Measurements from ENCODE around the gene SIGLEC15.
"Not testable (repeated sequence)": the region's sequence is repeated elsewhere in the genome, so short reads cannot be mapped to it uniquely, and the experiment has no call there.

SIGLEC15 gene

DNA sequence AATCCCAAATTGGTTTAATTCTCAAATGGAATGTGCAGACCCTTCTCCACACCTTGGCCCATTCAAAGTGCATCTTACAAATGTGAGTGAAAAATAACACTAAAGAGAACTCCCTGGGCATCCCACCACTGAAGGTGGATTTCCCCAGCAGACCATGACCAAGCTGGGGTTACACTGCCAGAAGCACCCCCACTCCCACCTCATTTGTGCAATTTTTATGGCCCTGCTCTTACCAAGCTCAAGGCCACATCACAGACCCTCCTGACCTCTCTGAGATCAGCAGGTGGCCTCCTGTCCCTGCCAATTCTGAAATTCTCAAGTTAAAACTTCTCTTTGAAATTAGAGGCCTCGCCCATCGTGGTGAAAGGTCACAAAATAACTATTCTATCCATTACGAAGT, 21.6 kb downstream of the SIGLEC15 start:
- no peak for DNase-seq

DNA sequence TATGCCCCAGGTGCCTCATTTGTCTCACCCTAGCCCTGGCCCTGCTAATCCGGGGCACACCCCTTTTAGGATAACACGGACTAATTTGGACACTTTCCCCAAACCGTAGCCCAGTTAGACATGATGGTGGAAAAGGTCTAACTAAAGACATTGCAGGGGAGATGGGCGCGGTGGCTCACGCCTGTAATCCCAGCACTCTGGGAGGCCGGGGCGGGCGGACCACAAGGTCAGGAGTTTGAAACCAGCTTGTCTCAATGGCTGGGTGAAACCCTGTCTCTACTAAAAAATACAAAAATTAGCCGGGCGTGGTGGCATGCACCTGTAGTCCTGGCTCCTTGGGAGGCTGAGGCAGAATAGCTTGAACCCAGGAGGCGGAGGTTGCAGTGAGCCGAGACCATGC, 23.2 kb downstream of the SIGLEC15 start:
- DNase-seq: not testable (repeated sequence)

GRCh38 chr18:45849529-45849928, 24.1 kb downstream of the SIGLEC15 start:
- no peak for DNase-seq

DNA sequence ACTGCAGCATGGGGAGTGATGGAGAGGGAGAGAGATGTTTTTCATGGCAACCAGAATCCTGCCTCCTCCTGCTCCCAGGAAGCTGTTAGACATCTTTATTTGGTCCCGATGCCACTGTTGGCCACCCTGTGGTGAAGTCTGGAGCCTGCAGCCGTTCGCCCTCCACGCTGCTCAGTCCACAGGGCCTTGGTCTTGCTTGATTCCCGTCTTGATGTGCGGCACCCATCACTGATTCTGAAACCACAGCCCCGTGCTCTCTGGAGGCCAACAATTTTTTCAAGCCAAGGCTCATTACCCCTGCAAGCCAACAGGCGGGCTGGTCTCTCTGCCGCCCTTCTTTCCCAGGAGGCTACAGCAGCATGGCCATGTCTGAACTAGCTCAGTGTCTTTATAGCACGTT, 24.5 kb downstream of the SIGLEC15 start:
- DNase-seq: no peak

- no peak for DNase-seq
Measured at GRCh38 chr18:45851161-45851925, 25.9 kb downstream of the SIGLEC15 start.

GRCh38 chr18:45852631-45853030, 27.2 kb downstream of the SIGLEC15 start:
- no peak for DNase-seq

DNA sequence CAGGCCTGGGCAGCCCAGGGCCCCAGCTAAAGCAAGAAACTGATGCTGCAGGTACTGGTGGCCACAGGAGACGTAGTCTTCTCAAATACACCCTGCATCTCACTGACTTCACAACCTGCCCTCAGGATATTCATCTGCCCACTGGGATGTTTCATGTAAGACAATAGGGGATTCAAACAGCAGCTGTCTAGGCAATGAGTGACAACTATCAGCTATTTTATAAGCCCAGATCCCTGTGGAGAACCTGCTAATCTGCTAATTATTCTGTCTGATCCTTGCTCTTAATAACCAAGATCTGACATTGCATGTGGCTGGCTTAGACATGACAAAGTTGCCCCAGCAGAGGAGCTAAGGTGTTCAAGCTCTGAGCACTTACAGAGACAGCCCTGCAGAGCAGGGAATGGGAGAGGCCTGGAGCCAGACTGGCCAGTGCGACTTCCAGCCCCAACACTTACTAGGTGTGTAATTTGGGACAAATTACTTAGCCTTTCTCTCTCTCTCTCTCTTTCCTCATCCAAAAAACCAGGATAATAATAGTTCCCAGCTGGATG, 28.6 kb downstream of the SIGLEC15 start:
- DNase-seq: no peak

- no peak for DNase-seq
Measured at GRCh38 chr18:45856531-45856930, 31.1 kb downstream of the SIGLEC15 start.

GRCh38 chr18:45859334-45859733, 33.9 kb downstream of the SIGLEC15 start:
- no peak for DNase-seq

GRCh38 chr18:45860492-45860891, 35.0 kb downstream of the SIGLEC15 start:
- no peak for DNase-seq

DNA sequence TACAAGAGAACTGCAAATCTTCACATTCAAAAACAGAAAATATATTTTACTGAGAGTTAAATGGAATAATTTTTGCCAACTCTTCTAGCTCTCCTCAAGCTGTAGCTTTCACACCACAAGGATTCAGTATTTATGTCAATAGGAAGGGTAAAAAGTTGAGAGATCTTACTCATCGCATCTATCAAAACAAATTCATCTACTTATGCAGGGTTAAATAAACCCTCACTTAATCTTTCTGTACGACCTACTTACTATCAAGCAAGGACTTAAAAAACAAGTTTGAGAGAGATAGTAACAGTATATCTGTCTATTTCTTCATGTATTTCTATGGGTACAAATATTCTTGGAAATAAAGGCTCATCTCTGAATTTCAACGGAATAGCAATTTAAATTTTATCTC, 35.5 kb downstream of the SIGLEC15 start:
- no peak for DNase-seq

GRCh38 chr18:45861926-45862325, 36.5 kb downstream of the SIGLEC15 start:
- DNase-seq: no peak

DNA sequence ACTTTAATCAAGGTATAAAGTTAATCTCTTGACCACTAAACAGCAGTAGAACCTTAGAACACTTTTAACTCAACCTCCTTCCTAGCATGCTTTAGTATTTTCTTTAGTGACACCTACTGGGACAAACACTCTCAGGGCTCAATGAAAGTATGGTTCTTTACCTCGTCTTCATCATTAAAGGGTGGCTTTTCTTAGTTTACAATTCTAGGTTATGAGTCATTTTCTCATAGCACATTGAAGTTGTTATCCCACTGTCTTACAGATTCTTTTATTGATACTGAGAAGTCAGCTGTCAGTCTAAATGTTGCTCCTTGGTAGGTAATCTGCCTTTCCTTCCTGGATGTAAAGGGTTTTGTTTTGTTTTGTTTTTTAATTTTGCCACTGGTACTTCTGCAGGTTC, 38.0 kb downstream of the SIGLEC15 start:
- DNase-seq: no peak

GRCh38 chr18:45864081-45864480, 38.6 kb downstream of the SIGLEC15 start:
- DNase-seq: no peak

DNA sequence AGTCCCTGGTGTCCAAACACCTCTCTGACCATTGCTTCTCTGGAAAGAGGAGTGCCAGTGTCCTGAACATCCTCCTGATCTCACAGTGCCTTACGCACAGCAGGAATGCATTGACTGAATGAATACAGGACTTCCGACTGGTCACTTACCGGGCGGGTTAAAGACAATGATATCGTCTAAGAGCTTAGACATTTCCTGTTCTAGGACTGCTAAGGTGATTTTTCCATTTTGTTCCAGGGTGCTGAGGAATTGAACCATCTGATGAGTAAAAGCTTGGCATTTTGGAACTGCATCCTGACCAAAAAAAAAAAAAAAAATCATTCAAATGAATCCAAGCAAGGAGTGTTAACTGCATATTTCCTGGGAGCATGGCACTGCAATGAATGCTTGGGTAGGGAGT, 40.0 kb downstream of the SIGLEC15 start:
- no peak for DNase-seq

GRCh38 chr18:45870419-45870818, 44.9 kb downstream of the SIGLEC15 start:
- no peak for DNase-seq

- DNase-seq: no peak
Measured at GRCh38 chr18:45871431-45872084, 46.1 kb downstream of the SIGLEC15 start.

- DNase-seq: peak in 5 of 6 experiments; percentile 10 to 48 (median 19)
Measured at GRCh38 chr18:45874491-45875184, 49.2 kb downstream of the SIGLEC15 start.

DNA sequence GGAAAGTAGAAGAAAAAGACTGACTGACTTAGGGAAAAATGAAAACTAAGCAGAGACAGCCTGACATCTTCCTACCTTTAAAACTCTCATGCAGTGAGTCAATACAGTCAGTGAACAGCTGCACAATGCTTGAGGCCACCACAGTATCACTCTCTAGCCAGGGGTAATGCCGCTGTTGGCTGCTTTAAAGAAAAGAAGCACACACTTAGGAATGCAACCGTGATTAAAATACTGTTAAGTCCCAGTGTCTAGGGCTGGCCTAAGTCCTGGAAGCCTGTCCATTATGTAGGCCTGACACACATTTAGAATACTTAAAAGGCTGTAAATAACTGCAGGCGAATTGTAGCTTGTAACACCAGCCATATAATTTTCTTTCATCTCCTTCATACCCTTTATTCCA, 50.7 kb downstream of the SIGLEC15 start:
- DNase-seq: no peak

DNA sequence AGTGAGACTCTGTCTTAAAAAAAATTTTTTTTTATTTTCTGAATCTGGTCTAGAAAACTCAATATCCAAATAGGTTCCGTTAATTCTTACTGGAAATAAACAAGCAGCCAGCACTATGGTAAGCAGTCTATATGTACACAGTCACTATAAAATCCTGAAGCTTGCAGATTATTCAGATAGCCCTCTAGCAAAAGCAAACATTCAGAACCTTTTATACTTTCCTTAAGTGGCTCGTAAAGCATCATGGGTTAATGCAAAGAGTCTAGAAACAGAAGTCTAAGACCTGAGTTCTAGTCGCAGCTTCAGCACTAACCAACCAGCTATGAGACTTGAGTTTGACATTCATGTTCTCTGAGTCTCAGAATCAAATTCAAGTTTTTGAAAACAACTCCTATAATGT, 51.9 kb downstream of the SIGLEC15 start:
- DNase-seq: no peak

- peak; percentile 47 to 75 (median 54) for DNase-seq
Measured at GRCh38 chr18:45879681-45880655, 54.5 kb downstream of the SIGLEC15 start.

GRCh38 chr18:45880876-45881558, 55.5 kb downstream of the SIGLEC15 start:
- no peak for DNase-seq
